IPS DF 4.7 (cell line): Measurements from ENCODE around the gene TBATA.

Experiments used
- DNase-seq: peaks from one replicate; pipeline ENCODE4 v3.0.0-alpha.2; 2013; ENCODE audit warnings: low spot score; ENCODE audit errors: extremely low read depth

Gene TBATA

DNA sequence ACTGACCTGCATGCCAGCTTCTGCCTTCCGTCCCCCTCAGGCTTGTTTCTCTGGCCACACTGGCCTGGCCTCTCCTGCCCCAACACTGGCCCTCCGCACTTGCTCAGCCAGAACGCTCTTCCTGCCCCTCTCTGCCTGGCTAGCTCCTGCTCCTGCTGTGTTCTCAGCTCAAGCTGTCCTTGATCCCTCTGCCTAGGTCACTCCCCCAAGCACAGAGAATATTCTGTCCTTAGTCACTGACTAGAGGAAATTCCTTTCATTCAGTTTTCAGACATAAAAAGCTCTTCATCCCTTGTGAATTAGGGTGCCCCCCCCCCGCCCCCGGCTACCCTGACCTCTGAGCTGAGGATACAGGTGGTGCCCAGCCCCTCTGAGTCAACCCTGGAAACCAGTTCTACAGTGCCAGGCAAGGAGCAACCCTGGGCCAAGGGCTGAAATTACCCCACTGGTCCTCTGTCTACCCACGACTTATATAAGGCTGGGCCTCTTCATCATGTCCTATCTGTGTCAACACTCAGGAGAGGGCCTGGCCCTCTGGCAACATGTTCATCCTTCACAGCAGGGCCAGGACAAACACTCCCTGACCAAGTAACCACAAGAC, 23.9 kb upstream of the TBATA start:
- no peak for DNase-seq

DNA sequence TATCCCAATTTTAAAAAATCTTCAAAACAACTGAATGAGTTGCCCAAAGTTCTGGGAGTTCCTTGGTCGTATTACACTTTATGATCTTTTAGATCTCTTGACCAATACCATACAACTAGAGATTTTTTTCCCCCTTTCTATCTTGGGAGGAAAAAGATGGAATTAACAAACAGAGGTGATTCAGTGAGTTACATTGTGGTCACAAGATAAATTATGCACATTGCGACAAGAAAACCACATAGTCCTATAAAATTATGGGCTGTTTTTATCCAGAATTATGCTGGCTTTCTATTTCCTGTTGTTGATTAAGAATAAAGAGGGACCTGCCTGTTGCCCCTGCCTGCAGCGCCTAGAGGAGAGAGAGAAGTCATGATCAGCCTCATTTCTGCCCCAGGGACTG, 22.4 kb upstream of the TBATA start:
- no peak for DNase-seq

- no peak for DNase-seq
Measured at GRCh38 chr10:70806841-70807240, 21.7 kb upstream of the TBATA start.

GRCh38 chr10:70805619-70806215, 20.5 kb upstream of the TBATA start:
- DNase-seq: no peak

- DNase-seq: no peak
Measured at GRCh38 chr10:70804421-70804808, 19.2 kb upstream of the TBATA start.

- DNase-seq: no peak
Measured at GRCh38 chr10:70803775-70804420, 18.7 kb upstream of the TBATA start.

DNA sequence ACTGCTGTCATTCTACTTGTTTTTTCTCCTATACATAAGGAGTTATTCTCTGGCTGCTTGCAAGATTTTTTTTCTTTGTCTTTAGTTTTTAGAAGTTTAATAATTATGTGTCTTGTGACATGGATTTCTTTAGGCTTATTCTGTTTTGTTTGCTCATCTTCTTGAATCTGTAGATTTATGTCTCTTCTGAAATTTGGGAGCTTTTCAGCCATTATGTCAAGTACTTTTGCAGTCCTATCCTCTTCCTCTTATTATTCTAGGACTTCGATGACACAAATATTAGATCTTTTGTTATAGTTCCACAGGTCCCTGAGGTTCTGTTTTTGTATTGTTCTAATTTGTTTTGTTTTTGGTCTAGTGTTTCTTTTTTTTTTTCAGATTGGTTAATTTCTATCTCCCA, 16.7 kb upstream of the TBATA start:
- DNase-seq: no peak

DNA sequence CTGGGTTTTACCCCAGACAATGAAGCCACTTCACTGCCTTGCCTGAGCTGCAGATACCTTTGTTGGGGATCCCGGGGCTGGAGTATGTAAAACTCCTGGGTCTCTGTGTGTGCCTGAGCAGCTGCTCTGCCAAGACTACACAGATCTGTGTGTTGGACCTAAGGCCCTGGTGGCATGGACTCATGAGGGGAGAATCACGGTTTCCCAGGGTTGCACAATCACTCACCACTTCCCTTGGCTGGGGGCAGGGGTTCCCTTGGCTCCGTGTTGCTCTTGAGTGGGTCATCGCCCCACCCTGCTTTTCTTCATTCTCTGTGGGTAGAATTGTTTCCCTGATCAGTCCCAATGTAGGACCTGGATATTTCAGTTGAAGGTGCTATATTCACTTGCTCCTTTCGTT, 13.9 kb upstream of the TBATA start:
- no peak for DNase-seq

GRCh38 chr10:70797840-70798239, 12.7 kb upstream of the TBATA start:
- DNase-seq: no peak

GRCh38 chr10:70795613-70796012, 10.4 kb upstream of the TBATA start:
- DNase-seq: no peak

GRCh38 chr10:70791386-70792039, 6.3 kb upstream of the TBATA start:
- DNase-seq: no peak

- no peak for DNase-seq
Measured at GRCh38 chr10:70786799-70787415, 1.7 kb upstream of the TBATA start.

DNA sequence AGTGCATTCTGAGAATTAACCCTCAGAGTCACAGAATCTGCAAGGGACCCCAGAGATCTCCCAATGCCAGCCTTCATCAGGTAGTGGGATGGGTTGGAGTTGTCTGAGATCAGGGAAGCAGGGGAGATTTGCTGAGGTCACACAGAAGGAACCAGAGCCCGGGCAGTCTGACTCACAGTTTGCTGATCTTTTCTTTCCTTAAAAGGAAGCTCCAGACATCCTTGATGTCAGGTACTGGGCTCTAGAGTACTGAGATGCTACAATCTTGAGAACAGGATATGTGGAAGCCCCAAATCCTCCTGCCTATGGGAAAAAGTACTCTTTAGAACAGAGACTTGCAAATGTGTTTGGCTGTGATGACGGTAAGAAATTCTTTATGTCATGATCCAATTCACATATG, 706 bp downstream of the TBATA start:
- DNase-seq: no peak

- no peak for DNase-seq
Measured at GRCh38 chr10:70784016-70784415, 1.2 kb downstream of the TBATA start.

DNA sequence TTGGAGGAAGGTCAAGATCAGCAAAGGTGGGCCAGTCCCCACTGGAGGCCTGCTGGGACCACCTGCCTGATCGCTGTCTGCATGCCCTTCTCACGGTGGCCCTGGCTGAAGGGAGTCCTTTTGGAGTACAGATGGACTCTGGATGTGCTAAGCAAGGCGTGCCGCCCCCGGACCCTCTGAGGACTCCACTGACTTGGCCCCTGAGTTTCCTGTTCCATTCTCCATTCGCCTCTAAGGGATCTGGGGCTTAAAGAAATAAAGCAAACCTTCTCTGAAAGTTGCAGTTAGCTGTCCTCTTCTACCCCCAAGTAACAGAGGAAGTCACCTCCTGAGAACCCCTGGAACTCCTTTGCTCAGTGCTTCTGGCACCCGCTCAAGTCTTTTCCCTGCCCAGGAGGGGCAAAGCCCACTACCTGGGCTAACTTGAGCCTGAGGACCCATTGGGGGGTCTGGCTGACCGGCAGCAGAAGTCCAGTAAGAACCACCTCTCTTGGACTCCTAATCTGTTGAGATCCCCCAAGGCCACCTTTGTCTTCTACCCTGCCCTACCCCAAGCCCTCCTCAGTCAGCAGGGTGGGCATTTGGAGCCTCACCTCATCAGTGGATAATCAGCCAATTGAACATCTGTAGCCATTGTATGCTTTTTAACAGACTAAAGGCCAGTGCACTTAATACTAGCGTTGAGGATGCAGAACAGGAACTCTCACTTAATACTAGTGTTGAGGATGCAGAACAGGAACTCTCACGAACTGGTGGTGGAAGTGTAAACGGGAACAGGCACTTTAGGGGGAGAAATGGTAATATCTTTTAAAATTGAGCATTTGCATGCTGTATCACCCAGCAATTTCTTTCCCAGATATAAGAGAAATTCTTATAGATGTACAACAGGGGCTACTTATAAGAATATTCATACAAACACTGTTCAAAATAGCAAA, 2.2 kb downstream of the TBATA start:
- DNase-seq: no peak

GRCh38 chr10:70782086-70782745, 3.0 kb downstream of the TBATA start:
- DNase-seq: no peak

- DNase-seq: no peak
Measured at GRCh38 chr10:70781461-70782051, 3.6 kb downstream of the TBATA start.

DNA sequence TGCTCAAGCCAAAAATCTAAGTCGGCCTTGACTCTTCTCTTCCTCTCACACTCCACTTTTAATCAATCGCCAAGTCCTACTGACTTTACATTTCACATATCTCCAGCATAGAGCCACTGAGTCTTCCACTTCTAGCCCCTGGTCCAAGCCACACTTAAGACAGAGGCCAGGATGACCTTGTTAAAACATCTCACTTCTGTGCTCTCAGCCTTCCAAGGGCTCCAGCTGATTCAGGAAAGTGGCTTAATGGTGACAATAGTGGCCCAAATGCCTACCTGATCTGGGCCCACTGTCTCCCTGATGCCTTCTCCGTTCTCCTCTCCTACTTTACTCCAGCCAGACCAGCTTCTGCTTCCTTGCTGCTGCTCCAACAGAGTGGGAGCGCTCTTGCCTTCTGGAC, 4.4 kb downstream of the TBATA start:
- DNase-seq: no peak

DNA sequence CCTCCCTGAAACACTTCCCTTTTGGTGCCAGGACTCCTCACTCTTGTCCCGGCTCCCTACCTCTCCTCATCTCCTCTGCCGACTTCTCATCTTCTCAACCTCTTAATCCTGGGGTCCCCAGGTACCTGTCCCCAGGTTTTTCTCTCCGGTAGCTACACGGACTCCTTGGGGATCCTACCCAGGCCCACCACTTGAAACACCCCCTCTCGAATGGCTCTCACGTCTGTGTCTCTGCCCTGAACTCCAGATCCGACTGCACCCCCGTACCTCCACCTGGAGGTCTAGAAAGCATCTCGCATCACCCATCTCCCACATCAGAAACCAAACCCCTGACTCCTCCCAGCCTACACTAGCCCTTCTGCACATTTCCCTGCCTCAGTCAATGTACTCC, 4.8 kb downstream of the TBATA start:
- DNase-seq: no peak
